GM12891 (cell line): ENCODE data around the gene EPHA2.

ENCODE experiments used
- POLR2A ChIP-seq: IDR thresholded peaks from 2 replicates; pipeline ENCODE4 v1.6.1; 2011; ENCODE audit warnings: low read depth, low read length, control low read depth
- POLR2AphosphoS5 ChIP-seq: IDR thresholded peaks from 2 replicates; pipeline ENCODE4 v1.6.1; 2011; ENCODE audit warnings: low read depth, low read length, control low read depth
- SPI1 ChIP-seq: IDR thresholded peaks from 2 replicates; pipeline ENCODE4 v1.6.1; 2011; ENCODE audit warnings: low read depth, low read length, control low read depth
- TAF1 ChIP-seq: IDR thresholded peaks from 2 replicates; pipeline ENCODE4 v1.6.1; 2011; ENCODE audit warnings: low read depth, low read length, control low read depth

DNA sequence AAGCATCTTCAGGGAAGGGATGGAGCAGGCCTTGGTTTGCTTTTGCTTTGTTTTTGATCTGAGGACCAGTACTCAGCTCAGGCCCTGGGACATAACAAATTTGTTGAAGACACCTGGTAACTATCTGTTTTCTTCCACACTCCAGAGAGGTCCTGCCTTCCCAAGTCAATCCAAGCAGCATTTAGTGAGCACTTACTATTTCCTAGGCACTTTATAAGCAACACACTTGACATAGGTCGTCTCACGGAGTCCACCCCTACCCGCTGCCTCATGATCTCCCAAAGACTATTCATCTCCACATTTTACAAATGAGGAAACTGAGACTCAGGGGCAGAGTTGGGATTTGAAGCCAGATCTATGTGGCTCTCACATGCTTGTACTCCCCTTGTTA lies 14.4 kb upstream of the EPHA2 start:
- TF ChIP-seq TAF1 (no peak), POLR2A (no peak), POLR2AphosphoS5 (no peak), SPI1 (no peak)
